ENCODE data around the gene CCT2. TPM values are rescaled to one million over a fixed set of nuclear protein-coding genes. Genes with fewer than 3 reads are reported as not detected.

The CCT2 gene
- total RNA-seq, 2 donors from 2014 or later: 104 to 223 TPM

DNA sequence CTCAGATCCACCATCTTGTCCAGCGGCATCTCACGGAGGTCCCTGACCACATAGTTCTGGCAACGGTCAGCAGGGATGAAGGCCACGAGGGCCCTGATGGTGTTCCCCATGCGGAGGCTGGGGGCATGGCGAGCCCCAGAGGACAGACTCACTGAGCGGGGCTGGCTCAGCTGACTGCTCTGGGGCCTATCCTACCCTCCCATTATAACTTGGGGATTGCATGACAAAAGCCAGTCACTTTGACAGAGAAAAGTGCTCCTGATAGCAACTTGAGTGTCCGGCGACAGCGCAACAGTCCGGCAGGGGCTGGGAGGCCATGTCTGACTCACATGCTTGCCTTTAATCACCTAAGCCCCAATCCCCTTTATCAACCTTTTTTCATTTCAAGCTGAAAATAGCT is 25.5 kb downstream of the CCT2 start, which contains the start of gene LRRC10:
TSS of gene LRRC10 (minus strand) at position 179 of the 400 bp plus-strand sequence. CDS start at position 110, 69 bp downstream.
- intact Hi-C loops (cut with DNase I): no loop called here

DNA sequence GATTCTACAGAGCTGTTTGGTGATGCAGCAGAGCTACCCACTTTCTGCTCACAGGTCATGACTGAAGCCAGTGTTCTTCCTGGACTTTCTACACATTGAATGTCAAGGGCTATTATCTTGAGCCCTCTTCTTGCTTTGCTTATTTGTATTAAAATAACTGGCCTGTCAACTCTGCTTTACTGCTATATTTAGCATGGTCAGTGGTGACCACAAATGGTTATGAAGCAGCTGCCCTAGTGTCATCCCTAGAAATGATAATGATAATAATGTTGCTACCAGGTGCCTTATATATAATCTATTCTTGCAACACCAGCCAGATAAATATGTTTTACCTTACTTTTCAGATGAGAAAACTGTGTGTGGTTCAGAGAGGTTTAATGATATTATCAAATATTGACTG is 28.1 kb downstream of the CCT2 start:
- TF ChIP-seq, protein P1, sequence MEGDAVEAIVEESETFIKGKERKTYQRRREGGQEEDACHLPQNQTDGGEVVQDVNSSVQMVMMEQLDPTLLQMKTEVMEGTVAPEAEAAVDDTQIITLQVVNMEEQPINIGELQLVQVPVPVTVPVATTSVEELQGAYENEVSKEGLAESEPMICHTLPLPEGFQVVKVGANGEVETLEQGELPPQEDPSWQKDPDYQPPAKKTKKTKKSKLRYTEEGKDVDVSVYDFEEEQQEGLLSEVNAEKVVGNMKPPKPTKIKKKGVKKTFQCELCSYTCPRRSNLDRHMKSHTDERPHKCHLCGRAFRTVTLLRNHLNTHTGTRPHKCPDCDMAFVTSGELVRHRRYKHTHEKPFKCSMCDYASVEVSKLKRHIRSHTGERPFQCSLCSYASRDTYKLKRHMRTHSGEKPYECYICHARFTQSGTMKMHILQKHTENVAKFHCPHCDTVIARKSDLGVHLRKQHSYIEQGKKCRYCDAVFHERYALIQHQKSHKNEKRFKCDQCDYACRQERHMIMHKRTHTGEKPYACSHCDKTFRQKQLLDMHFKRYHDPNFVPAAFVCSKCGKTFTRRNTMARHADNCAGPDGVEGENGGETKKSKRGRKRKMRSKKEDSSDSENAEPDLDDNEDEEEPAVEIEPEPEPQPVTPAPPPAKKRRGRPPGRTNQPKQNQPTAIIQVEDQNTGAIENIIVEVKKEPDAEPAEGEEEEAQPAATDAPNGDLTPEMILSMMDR (IDR thresholded peaks at IDR 0.05): no peak
- Histone ChIP-seq H3K27ac (no peak overlapping the region), H3K9ac (ENCODE audit: low read depth in 2 of 2, low read length in 2 of 2) (no peak overlapping the region), H3K27me3 (no peaks in the 10 kb centered on the region), H3K4me1 (no peaks in the 10 kb centered on the region), H3K9me3 (no peaks in the 10 kb centered on the region), H3K4me3 (no peak overlapping the region), H3K36me3 (no peaks in the 10 kb centered on the region)
- no peak for DNase-seq
- intact Hi-C loops (cut with DNase I): no loop called here

More for the DNA sequence above, 25.5 kb downstream of the CCT2 start, which contains the start of gene LRRC10:
- TF ChIP-seq, protein P1 (IDR thresholded peaks at IDR 0.05): no peak
- DNase-seq: no peak
- Histone ChIP-seq H3K36me3 (no peaks in the 10 kb centered on the region), H3K27me3 (no peaks in the 10 kb centered on the region), H3K27ac (no peak within 1 kb of the TSS), H3K9ac (ENCODE audit: low read depth in 2 of 2, low read length in 2 of 2) (no peak within 1 kb of the TSS), H3K9me3 (no peaks in the 10 kb centered on the region), H3K4me3 (no peak within 1 kb of the TSS), H3K4me1 (no peaks in the 10 kb centered on the region)

GRCh38 chr12:69616025-69616424 is 30.8 kb downstream of the CCT2 start:
- DNase-seq: no peak
- no peak overlapping the region for H3K9ac ChIP-seq (ENCODE audit: low read depth in 2 of 2, low read length in 2 of 2)
- no peak overlapping the region for H3K27ac ChIP-seq
- no peak overlapping the region for H3K4me3 ChIP-seq
- no peaks in the 10 kb centered on the region for H3K9me3 ChIP-seq
- no peaks in the 10 kb centered on the region for H3K27me3 ChIP-seq
- intact Hi-C loops (cut with DNase I): no loop called here
- TF ChIP-seq, protein P1 (IDR thresholded peaks at IDR 0.05): no peak
- no peaks in the 10 kb centered on the region for H3K4me1 ChIP-seq
- H3K36me3 ChIP-seq: no peaks in the 10 kb centered on the region

- H3K9me3 ChIP-seq: no peaks in the 10 kb centered on the region
- H3K4me3 ChIP-seq: no peak overlapping the region
- H3K27me3 ChIP-seq: no peaks in the 10 kb centered on the region
- no peak for DNase-seq
- TF ChIP-seq, protein P1 (IDR thresholded peaks at IDR 0.05): no peak
- intact Hi-C loops (cut with DNase I): no loop called here
- H3K9ac ChIP-seq (ENCODE audit: low read depth in 2 of 2, low read length in 2 of 2): no peak overlapping the region
- no peaks in the 10 kb centered on the region for H3K36me3 ChIP-seq
- no peak overlapping the region for H3K27ac ChIP-seq
- no peaks in the 10 kb centered on the region for H3K4me1 ChIP-seq
Observed at GRCh38 chr12:69619050-69619449, 33.8 kb downstream of the CCT2 start.

- intact Hi-C loops (cut with DNase I): no loop called here
- no peaks in the 10 kb centered on the region for H3K36me3 ChIP-seq
- no peak overlapping the region for H3K4me3 ChIP-seq
- TF ChIP-seq, protein P1 (IDR thresholded peaks at IDR 0.05): no peak
- H3K4me1 ChIP-seq: no peaks in the 10 kb centered on the region
- H3K27me3 ChIP-seq: no peaks in the 10 kb centered on the region
- no peaks in the 10 kb centered on the region for H3K9me3 ChIP-seq
- no peak overlapping the region for H3K27ac ChIP-seq
- no peak for DNase-seq
- H3K9ac ChIP-seq (ENCODE audit: low read depth in 2 of 2, low read length in 2 of 2): no peak overlapping the region
Observed at GRCh38 chr12:69620077-69620476, 34.8 kb downstream of the CCT2 start.
